Measurements from ENCODE around the gene MAP7D3.

MAP7D3 gene

GRCh38 chrX:136205882-136206380, 45.3 kb downstream of the MAP7D3 start:
- DNase-seq, result no peak

GRCh38 chrX:136204571-136204970, 46.6 kb downstream of the MAP7D3 start:
- DNase-seq, result peak; percentile 25

- DNase-seq, result no peak
These were observed 47.2 kb downstream of the MAP7D3 start for GRCh38 chrX:136203951-136204350.

GRCh38 chrX:136203438-136203837, 47.8 kb downstream of the MAP7D3 start:
- no peak for DNase-seq

GRCh38 chrX:136202889-136203288, 48.3 kb downstream of the MAP7D3 start:
- peak; percentile 60 for DNase-seq

GRCh38 chrX:136201601-136202000, 49.6 kb downstream of the MAP7D3 start:
- DNase-seq, result no peak

GRCh38 chrX:136200466-136200865, 50.7 kb downstream of the MAP7D3 start:
- peak; percentile 48 for DNase-seq

- peak; percentile 14 for DNase-seq
These were observed 51.8 kb downstream of the MAP7D3 start for GRCh38 chrX:136199365-136199764.

- no peak for DNase-seq
These were observed 52.4 kb downstream of the MAP7D3 start for GRCh38 chrX:136198678-136199243.

- no peak for DNase-seq
These were observed 53.2 kb downstream of the MAP7D3 start for GRCh38 chrX:136198010-136198409.

- DNase-seq, result peak; percentile 68
These were observed 54.5 kb downstream of the MAP7D3 start for GRCh38 chrX:136196691-136197155.

GRCh38 chrX:136195247-136195646, 56.0 kb downstream of the MAP7D3 start:
- no peak for DNase-seq

GRCh38 chrX:136194536-136194935, 56.7 kb downstream of the MAP7D3 start:
- DNase-seq, result no peak

GRCh38 chrX:136193771-136194170, 57.4 kb downstream of the MAP7D3 start:
- DNase-seq, result no peak

- peak; percentile 67 for DNase-seq
These were observed 58.3 kb downstream of the MAP7D3 start for GRCh38 chrX:136192839-136193414.

- no peak for DNase-seq
These were observed 59.1 kb downstream of the MAP7D3 start for GRCh38 chrX:136192135-136192534.

- no peak for DNase-seq
These were observed 60.0 kb downstream of the MAP7D3 start for GRCh38 chrX:136191171-136191570.

- no peak for DNase-seq
These were observed 61.0 kb downstream of the MAP7D3 start for GRCh38 chrX:136190038-136190713.

- no peak for DNase-seq
These were observed 62.0 kb downstream of the MAP7D3 start for GRCh38 chrX:136189222-136189621.

GRCh38 chrX:136186023-136186413, 65.2 kb downstream of the MAP7D3 start:
- DNase-seq, result no peak

GRCh38 chrX:136185401-136186022, 65.7 kb downstream of the MAP7D3 start:
- DNase-seq, result peak; percentile 37

- DNase-seq, result no peak
These were observed 67.3 kb downstream of the MAP7D3 start for GRCh38 chrX:136183917-136184316.

- no peak for DNase-seq
These were observed 68.0 kb downstream of the MAP7D3 start for GRCh38 chrX:136183172-136183571.
